Adipose tissue (tissue), 3 donors: ENCODE data around the gene TMEM38A. TPM values are rescaled to one million over a fixed set of nuclear protein-coding genes. Genes with fewer than 3 reads are reported as not detected.
"Not testable (repeated sequence)": the region's sequence is repeated elsewhere in the genome, so short reads cannot be mapped to it uniquely, and the experiment has no call there.

Experiments
- H3K27ac ChIP-seq: one replicate; pipeline ENCODE4 v1.5.1; 2013; ENCODE audit warnings: low read depth, low read length
- WGBS, 3 donors: extraction: QIAGEN DNeasy Blood & Tissue Kit; methylation state at CpG; one replicate each; pipeline ENCODE4 v1.1.7; 2013; 5-methylcytosine and 5-hydroxymethylcytosine counted together
- polyA plus RNA-seq, 3 donors: library from polyadenylated mRNA; stranded (reverse); fragments of 200-250 nt; gene quantifications; one replicate each; pipeline ENCODE4 v1.2.3, GENCODE V29; 2013
- donor health status: healthy with polysubstance abuse.
- donor health status: Bipolar disorder and iron deficiency.
- donor health status: healthy.

The TMEM38A gene
- polyA plus RNA-seq, 3 donors, result 0.90 to 3.5 (median 2.7) TPM

- no peak overlapping the region for H3K27ac ChIP-seq
- 92 to 97% (median 93%) methylated on average over 5 of the region's 5 CpGs for WGBS, 3 donors
These were observed 7.2 kb downstream of the TMEM38A start for GRCh38 chr19:16668176-16668575.

DNA sequence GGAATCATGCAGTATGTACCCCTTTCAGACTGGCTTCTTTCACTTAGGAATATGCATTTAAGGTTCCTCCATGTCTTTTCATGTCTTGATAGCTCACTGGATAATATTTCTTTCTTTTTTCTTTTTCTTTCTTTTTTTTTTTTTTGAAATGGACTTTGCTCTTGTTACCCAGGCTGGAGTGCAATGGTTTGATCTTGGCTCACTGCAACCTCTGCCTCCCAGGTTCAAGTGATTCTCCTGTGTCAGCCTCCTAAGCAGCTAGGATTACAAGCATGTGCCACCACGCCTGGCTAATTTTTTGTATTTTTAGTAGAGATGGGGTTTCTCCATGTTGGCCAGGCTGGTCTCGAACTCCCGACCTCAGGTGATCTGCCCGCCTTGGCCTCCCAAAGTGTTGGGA is 7.8 kb downstream of the TMEM38A start:
- 95 to 100% (median 98%) methylated on average over 4 of the region's 4 CpGs for WGBS, 3 donors

GRCh38 chr19:16670291-16670690 is 9.4 kb downstream of the TMEM38A start:
- WGBS, 3 donors, result 93 to 97% (median 96%) methylated on average over 13 of the region's 13 CpGs
- no peak overlapping the region for H3K27ac ChIP-seq

More for the DNA sequence above, 7.8 kb downstream of the TMEM38A start:
- H3K27ac ChIP-seq, result not testable (repeated sequence)

DNA sequence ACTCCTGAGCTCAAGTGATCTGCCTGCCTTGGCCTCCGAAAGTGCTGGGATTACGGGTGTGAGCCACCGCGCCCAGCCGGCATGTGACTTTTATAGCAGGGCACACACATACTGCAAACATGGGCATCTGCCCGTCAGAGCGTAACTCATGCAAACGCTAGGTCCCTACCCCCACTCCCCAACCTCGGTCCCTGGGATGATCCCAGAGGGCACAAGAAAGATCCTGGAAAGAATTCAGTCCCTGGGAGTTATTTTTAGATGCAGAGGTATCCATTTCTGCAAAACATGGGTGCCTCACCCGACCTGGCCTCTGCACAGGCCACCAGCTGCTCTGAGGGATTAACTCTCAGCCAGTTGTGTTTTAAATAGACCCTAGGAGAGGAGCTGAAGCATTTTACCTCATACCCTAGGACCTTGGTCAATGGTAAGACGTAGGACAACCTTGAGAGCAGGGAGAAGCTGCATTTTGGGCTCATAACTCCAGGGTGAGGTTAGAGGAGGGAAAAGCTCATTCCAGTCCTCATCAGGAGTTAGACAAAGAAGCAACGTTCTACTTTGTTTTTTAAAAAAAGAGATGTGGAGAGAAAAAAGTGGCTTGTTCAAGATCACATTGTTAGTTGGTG is 10.8 kb downstream of the TMEM38A start:
- 86 to 89% (median 88%) methylated on average over 12 of the region's 12 CpGs for WGBS, 3 donors
- no peak overlapping the region for H3K27ac ChIP-seq

GRCh38 chr19:16673231-16673630 is 12.3 kb downstream of the TMEM38A start:
- 71 to 76% (median 72%) methylated on average over 3 of the region's 3 CpGs for WGBS, 3 donors
- H3K27ac ChIP-seq, result no peak overlapping the region

GRCh38 chr19:16673839-16674238 is 12.9 kb downstream of the TMEM38A start:
- WGBS, 3 donors, result 70 to 85% (median 76%) methylated on average over 4 of the region's 4 CpGs
- not testable (repeated sequence) for H3K27ac ChIP-seq

- WGBS, 3 donors, result 83 to 91% (median 85%) methylated on average over 15 of the region's 15 CpGs
These were observed 15.3 kb downstream of the TMEM38A start for GRCh38 chr19:16676101-16676798.

DNA sequence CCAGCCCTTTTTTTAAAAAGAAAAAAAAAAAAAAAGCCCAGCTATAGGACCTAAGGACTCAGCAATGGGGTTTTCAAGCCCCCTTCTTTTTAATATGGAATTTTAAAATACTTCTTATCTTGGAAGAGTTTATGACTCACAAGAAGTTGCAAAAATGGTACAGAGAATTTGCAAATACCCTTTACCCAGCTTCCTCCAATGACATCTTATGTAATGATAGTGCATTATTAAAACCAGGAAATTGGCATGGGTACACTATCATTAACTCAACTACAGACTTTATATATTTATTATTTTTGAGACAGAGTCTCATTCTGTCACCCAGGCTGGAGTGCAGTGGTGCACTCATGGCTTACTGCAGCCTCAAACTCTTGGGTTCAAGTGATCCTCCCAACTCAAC is 16.1 kb downstream of the TMEM38A start:
- no peak overlapping the region for H3K27ac ChIP-seq

More at GRCh38 chr19:16676101-16676798, 15.3 kb downstream of the TMEM38A start:
- no peak overlapping the region for H3K27ac ChIP-seq

GRCh38 chr19:16678498-16678897 is 17.6 kb downstream of the TMEM38A start:
- no peak overlapping the region for H3K27ac ChIP-seq
- WGBS, 3 donors, result 90 to 95% (median 91%) methylated on average over 9 of the region's 9 CpGs

- WGBS, 3 donors, result 92 to 94% (median 94%) methylated on average over 11 of the region's 11 CpGs
- no peak overlapping the region for H3K27ac ChIP-seq
These were observed 18.9 kb downstream of the TMEM38A start for GRCh38 chr19:16679811-16680210.

DNA sequence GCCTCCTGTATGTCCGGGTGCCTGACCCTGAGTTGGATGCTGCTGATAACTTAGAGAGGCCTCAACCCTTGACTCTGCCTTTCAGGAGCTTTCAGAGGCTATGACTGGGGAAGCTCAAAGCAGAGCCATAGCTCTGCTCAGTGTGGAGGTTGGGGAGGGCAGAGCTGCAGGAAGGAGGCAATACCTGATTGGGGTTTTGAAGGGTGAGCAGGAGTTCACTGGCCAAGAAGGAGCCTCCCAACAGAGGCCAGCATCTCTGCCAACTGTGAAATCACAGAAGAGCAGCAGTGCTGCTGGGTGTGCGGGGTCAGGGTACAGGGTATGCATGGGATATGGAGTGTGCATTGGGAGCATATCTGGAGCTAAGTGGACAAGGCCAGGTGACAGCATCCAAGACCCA is 21.6 kb downstream of the TMEM38A start:
- WGBS, 3 donors, result 92 to 97% (median 97%) methylated on average over 2 of the region's 2 CpGs
- H3K27ac ChIP-seq, result no peak overlapping the region

- no peak overlapping the region for H3K27ac ChIP-seq
- WGBS, 3 donors, result 88 to 92% (median 90%) methylated on average over 3 of the region's 3 CpGs
These were observed 23.3 kb downstream of the TMEM38A start for GRCh38 chr19:16684216-16684615.

- no peak overlapping the region for H3K27ac ChIP-seq
- WGBS, 3 donors, result 90 to 95% (median 94%) methylated on average over 12 of the region's 12 CpGs
These were observed 27.1 kb downstream of the TMEM38A start for GRCh38 chr19:16688084-16688483.

- WGBS, 3 donors, result 63 to 65% (median 64%) methylated on average over 5 of the region's 5 CpGs
- H3K27ac ChIP-seq, result no peak overlapping the region
These were observed 38.0 kb downstream of the TMEM38A start for GRCh38 chr19:16698914-16699313.

DNA sequence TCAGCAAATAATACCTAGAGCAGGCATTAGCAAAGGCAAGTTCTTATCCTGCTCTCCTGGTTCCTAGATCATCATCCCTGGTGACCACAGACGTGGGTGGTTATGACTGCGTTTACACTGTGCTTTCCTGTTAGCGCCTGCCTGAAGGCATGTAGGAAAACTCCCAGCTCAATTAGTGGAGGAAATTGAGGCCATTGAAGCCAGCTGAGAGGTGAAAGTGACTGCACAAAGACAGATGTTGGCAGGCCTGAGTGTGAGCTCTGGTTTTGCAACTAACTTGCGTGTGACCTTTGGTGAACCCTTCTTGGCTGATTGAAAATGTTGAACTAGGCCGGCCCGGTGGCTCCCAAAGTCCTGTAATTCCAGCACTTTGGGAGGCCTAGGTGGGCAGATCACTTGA is 41.2 kb downstream of the TMEM38A start:
- H3K27ac ChIP-seq, result no peak overlapping the region
- 39 to 74% (median 55%) methylated on average over 6 of the region's 6 CpGs for WGBS, 3 donors

DNA sequence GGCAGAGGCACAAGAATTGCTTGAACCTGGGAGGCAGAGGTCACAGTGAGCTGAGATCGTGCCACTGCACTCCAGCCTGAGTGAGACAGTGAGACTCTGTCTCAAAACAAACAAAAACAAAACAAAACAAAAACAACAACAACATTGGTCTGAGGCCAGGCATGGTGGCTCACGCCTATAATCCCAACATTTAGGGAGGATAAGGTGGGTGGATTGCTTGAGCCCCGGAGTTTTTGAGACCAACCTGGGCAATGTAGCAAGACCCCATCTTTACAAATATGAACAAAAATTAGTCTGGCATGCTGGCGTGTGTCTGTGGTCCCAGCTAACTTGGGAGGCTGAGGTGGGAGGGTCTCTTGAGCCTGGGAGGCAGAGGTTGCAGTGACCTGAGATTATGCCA is 42.7 kb downstream of the TMEM38A start:
- WGBS, 3 donors, result 71 to 91% (median 86%) methylated on average over 4 of the region's 4 CpGs
- H3K27ac ChIP-seq, result no peak overlapping the region

DNA sequence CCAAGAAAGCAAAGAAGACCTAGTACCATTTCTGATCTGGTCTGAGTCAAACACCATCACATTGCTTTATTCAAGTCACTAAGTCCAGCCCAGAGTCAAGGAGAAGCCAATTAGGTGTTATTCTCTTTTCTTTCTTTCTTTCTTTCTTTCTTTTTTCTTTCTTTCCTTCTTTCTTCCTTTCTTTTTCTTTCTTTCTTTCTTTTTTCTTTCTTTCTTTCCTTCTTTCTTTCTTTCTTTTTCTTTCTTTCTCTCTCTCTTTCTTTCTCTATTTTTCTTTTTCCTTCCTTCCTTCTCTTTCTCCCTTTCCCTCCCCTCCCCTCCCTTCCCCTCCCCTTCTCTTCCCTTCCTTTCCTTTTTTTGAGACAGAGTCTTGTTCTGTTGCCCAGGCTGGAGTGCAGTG is 49.9 kb downstream of the TMEM38A start:
- not testable (repeated sequence) for H3K27ac ChIP-seq

DNA sequence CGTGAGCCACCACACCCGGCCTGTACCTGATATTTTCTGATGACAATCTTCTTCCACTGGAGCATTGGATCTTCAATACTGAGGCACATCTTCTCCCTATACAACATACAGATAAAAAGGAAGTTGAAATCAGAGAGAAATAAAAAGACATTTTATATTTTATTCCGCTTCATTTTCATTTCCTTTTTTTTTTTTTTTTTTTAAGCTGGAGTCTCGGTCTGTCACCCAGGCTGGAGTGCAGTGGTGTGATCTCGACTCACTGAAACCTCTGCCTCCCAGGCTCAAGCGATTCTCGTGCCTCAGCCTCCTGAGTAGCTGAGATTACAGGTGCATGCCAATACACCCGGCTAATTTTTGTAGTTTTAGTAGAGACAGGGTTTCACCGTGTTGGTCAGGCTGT is 51.4 kb downstream of the TMEM38A start:
- WGBS, 3 donors, result 72 to 76% (median 75%) methylated on average over 9 of the region's 9 CpGs

GRCh38 chr19:16714702-16715287 is 53.9 kb downstream of the TMEM38A start:
- 20 to 26% (median 24%) methylated on average over 14 of the region's 14 CpGs for WGBS, 3 donors

More for the DNA sequence above, 51.4 kb downstream of the TMEM38A start:
- not testable (repeated sequence) for H3K27ac ChIP-seq

DNA sequence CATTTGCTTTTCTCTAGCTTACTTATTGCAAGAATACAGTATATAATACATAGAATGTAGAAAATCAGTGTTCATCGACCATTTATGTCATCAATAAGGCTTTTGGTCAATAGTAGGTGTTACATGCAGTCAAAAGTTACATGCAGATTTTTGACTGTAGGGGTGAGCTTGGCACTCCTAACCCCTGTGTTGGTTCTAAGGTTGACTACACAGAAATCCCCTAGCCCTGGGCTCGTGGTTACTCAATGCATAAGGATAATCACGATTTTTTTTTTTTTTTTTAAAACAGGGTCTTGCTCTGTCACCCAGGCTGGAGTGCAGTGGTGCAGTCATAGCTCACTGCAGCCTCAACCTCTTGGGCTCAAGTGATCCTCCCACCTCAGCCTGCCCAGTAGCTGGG is 54.7 kb downstream of the TMEM38A start:
- H3K27ac ChIP-seq, result no peak overlapping the region
- 65 to 81% (median 68%) methylated on average over 3 of the region's 3 CpGs for WGBS, 3 donors

More at GRCh38 chr19:16714702-16715287, 53.9 kb downstream of the TMEM38A start:
- H3K27ac ChIP-seq, result no peak overlapping the region
